PC-3 (cell line): ENCODE results near the gene ZNF576. TPM values are rescaled to one million over a fixed set of nuclear protein-coding genes. Genes with fewer than 3 reads are reported as not detected.

ENCODE experiments used
- ATAC-seq: fragments of 200-7000 bp; cut with Tn5 transposase; 2 replicates; pipeline ENCODE4 v1.9.1; 2020; ENCODE audit warnings: mild to moderate bottlenecking, moderate library complexity
- BruUV-seq: library from RNA; stranded (reverse); fragments of 400-500 nt; replicated peaks from 2 replicates; lab custom pipeline; 2021; lab: Mats Ljungman, UMichigan
- CTCF ChIA-PET: fragments of 300-600 bp; sonication (Branson Sonifier 250); formaldehyde crosslinking; loops from one replicate; lab custom pipeline; 2022; ENCODE audit warnings: antibody characterized with exemption; lab: Charles Lee
- POLR2A ChIA-PET: fragments of 300-600 bp; sonication (Branson Sonifier 250); formaldehyde crosslinking; loops from one replicate; lab custom pipeline; 2022; ENCODE audit warnings: antibody characterized with exemption; ENCODE audit not compliant: unreplicated experiment; lab: Charles Lee
- DNase-seq: peaks from one replicate; pipeline ENCODE4 v3.0.0-alpha.2; 2015
- H2AFZ ChIP-seq: fragments of 300-600 bp; sonication (generic); 2 replicates; pipeline ENCODE4 v1.6.0; 2016; ENCODE audit warnings: antibody characterized with exemption, low read length
- H3F3A ChIP-seq: fragments of 300-600 bp; sonication (generic); one replicate; pipeline ENCODE4 v1.6.0; 2017; ENCODE audit warnings: antibody characterized with exemption, low read length, control low read depth, mild to moderate bottlenecking; ENCODE audit not compliant: unreplicated experiment
- H3K27ac ChIP-seq: fragments of 300-600 bp; sonication (generic); 2 replicates; pipeline ENCODE4 v1.5.1; 2016; ENCODE audit warnings: mild to moderate bottlenecking, low read length
- H3K27me3 ChIP-seq: fragments of 300-600 bp; sonication (generic); 2 replicates; pipeline ENCODE4 v1.6.1; 2016; ENCODE audit warnings: low read length, mixed read lengths
- H3K36me3 ChIP-seq: fragments of 300-600 bp; sonication (generic); 2 replicates; pipeline ENCODE4 v1.6.1; 2016; ENCODE audit warnings: low read depth, mixed run types, low read length, mixed read lengths
- H3K4me1 ChIP-seq: fragments of 300-600 bp; sonication (generic); 2 replicates; pipeline ENCODE4 v1.5.1; 2016; ENCODE audit warnings: low read length; ENCODE audit not compliant: insufficient read depth
- H3K4me2 ChIP-seq: fragments of 300-600 bp; sonication (generic); 2 replicates; pipeline ENCODE4 v1.6.0; 2016; ENCODE audit warnings: low read length
- H3K4me3 ChIP-seq: fragments of 300-600 bp; sonication (generic); 2 replicates; pipeline ENCODE4 v1.5.1; 2016; ENCODE audit warnings: mild to moderate bottlenecking, low read length, mixed read lengths
- H3K79me2 ChIP-seq: fragments of 300-600 bp; sonication (generic); 2 replicates; pipeline ENCODE4 v1.6.1; 2017; ENCODE audit warnings: low read length, mixed read lengths
- H3K9ac ChIP-seq: fragments of 300-600 bp; sonication (generic); 2 replicates; pipeline ENCODE4 v1.6.0; 2016; ENCODE audit warnings: mild to moderate bottlenecking, low read length
- H3K9me2 ChIP-seq: fragments of 300-600 bp; sonication (generic); replicated peaks from 2 replicates; pipeline ENCODE4 v1.6.1; 2016; ENCODE audit warnings: mixed run types, low read length, mixed read lengths
- H3K9me3 ChIP-seq: fragments of 300-600 bp; sonication (generic); 2 replicates; pipeline ENCODE4 v1.6.1; 2016; ENCODE audit warnings: low read length, mixed read lengths
- H4K20me1 ChIP-seq: fragments of 300-600 bp; sonication (generic); 2 replicates; pipeline ENCODE4 v1.6.1; 2016; ENCODE audit warnings: low read length, mixed read lengths
- EZH2 ChIP-seq: fragments of 300-600 bp; sonication (generic); IDR thresholded peaks from one replicate; pipeline ENCODE4 v1.6.1; 2017; ENCODE audit warnings: antibody characterized with exemption, mild to moderate bottlenecking, low read length; ENCODE audit not compliant: unreplicated experiment
- EZH2phosphoT487 ChIP-seq: fragments of 300-600 bp; sonication (generic); IDR thresholded peaks from 2 replicates; pipeline ENCODE4 v1.6.1; 2018; ENCODE audit warnings: mild to moderate bottlenecking, antibody characterized with exemption, low read length, borderline replicate concordance
- intact Hi-C: fragments of 100-400 bp; cut with micrococcal nuclease; formaldehyde crosslinking; loops from 2 replicates; pipeline ENCODE4 v1.9.0; 2023
- total RNA-seq: library from RNA; depleted of rRNA; stranded (reverse); fragments of >200 nt; gene quantifications from 2 replicates; pipeline ENCODE4 v1.2.3, GENCODE V29; 2014
- TF ChIP-seq, protein P1 (sequence below): fragments of 300-600 bp; sonication (generic); conservative IDR thresholded peaks from 2 replicates; pipeline ENCODE4 v1.5.1; 2017; ENCODE audit warnings: antibody characterized with exemption, low read depth, mild to moderate bottlenecking, low read length

ZNF576 gene
- total RNA-seq, 1 experiment from 2014 or later, result 14.7 TPM

DNA sequence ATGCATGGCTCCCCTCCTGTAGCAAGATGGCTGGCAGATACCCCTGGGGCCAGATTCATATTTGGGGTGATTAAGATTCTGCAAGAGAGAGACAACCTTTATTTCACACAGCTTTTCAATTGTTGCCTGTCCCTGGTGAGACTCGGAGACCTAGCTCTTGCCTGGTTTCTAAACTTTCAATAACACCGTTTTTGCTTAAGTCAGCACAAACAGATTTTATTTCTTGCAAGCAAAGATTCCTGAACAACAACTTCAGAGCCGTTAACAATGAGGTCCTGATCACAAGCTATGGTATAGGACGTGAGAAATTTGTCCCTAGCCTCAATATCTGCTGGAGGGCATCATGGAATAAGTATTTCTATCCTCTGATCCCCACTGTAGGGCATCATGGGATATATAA lies 46.1 kb downstream of the ZNF576 start:
- Histone ChIP-seq H3K9me3 (no peaks in the 10 kb centered on the region), H3K9me2 (no peaks in the 10 kb centered on the region), H3K27me3 (no peaks in the 10 kb centered on the region), H3K36me3 (no peaks in the 10 kb centered on the region), H2AFZ (no peak overlapping the region), H3K4me1 (no peaks in the 10 kb centered on the region; the same call in 1 of the 2 replicates), H3F3A (peaks cover 5% of the 10 kb centered on the region), H3K4me3 (no peak overlapping the region), H3K27ac (no peak overlapping the region), H3K4me2 (no peak overlapping the region), H4K20me1 (no peaks in the 10 kb centered on the region), H3K79me2 (no peaks in the 10 kb centered on the region), H3K9ac (no peak overlapping the region)
- TF ChIP-seq EZH2 (no peak), EZH2phosphoT487 (no peak)
- TF ChIP-seq, protein P1, sequence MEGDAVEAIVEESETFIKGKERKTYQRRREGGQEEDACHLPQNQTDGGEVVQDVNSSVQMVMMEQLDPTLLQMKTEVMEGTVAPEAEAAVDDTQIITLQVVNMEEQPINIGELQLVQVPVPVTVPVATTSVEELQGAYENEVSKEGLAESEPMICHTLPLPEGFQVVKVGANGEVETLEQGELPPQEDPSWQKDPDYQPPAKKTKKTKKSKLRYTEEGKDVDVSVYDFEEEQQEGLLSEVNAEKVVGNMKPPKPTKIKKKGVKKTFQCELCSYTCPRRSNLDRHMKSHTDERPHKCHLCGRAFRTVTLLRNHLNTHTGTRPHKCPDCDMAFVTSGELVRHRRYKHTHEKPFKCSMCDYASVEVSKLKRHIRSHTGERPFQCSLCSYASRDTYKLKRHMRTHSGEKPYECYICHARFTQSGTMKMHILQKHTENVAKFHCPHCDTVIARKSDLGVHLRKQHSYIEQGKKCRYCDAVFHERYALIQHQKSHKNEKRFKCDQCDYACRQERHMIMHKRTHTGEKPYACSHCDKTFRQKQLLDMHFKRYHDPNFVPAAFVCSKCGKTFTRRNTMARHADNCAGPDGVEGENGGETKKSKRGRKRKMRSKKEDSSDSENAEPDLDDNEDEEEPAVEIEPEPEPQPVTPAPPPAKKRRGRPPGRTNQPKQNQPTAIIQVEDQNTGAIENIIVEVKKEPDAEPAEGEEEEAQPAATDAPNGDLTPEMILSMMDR, result no peak
- DNase-seq (no peak), ATAC-seq (no peak)
- intact Hi-C loops, result no loop called here
- BruUV-seq, result no TSS peak
- POLR2A ChIA-PET, result no interaction called here
- CTCF ChIA-PET, result no interaction called here

DNA sequence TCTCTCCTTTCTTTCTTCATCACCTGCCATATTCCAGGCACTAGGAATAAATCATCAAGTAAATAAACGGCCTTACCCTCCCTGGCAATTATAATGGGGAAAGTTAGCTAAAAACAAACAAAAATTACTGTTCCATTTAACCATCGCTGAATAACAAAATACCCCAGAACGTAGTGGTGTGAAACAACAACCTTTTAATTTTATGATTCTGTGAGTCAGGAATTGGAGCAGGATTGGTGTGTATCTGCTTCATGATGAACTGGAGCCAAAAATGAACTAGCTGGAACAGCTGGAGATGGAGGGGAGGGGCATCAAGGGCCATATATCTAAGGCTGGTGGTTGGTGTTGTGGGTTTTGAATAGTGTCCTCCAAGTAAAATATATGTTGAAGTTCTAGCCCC lies 46.9 kb downstream of the ZNF576 start:
- Histone ChIP-seq H3K27me3 (no peaks in the 10 kb centered on the region), H3K36me3 (no peaks in the 10 kb centered on the region), H3K4me3 (no peak overlapping the region), H3K9me3 (no peaks in the 10 kb centered on the region), H3K9me2 (no peaks in the 10 kb centered on the region), H4K20me1 (no peaks in the 10 kb centered on the region), H3K9ac (no peak overlapping the region), H3F3A (peaks cover 5% of the 10 kb centered on the region), H3K27ac (no peak overlapping the region), H2AFZ (no peak overlapping the region), H3K4me1 (no peaks in the 10 kb centered on the region; the same call in 1 of the 2 replicates), H3K4me2 (no peak overlapping the region), H3K79me2 (no peaks in the 10 kb centered on the region)
- intact Hi-C loops, result no loop called here
- TF ChIP-seq, protein P1, result no peak
- TF ChIP-seq EZH2 (no peak), EZH2phosphoT487 (no peak)
- ChIA-PET POLR2A (no interaction called here), CTCF (no interaction called here)
- ATAC-seq (peak; percentile 19; the same call in 1 of the 2 replicates), DNase-seq (no peak)
- no TSS peak for BruUV-seq

DNA sequence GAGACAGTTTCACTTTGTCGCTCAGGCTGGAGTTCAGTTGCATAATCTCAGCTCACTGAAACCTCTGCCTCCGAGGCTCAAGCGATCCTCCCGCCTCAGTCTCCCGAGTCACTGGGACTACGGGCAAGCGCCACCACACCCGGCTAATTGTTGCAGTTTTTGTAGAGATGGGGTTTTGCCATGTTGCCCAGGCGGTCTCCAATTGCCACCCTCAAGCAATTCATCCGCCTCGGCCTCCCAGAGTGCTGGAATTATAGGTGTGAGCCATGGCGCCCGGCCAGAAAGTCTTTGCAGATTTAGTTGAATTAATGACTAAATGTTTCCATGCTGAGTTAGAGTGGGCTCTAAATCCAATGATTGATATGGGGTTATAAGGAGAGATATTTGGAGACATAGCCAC lies 47.8 kb downstream of the ZNF576 start:
- H3K27ac ChIP-seq, result no peak overlapping the region
- H3K4me1 ChIP-seq, result no peaks in the 10 kb centered on the region; the same call in 1 of the 2 replicates
- BruUV-seq, result no TSS peak
- ATAC-seq (no peak), DNase-seq (no peak)
- no peak overlapping the region for H3K4me3 ChIP-seq
- no peaks in the 10 kb centered on the region for H4K20me1 ChIP-seq
- no peaks in the 10 kb centered on the region for H3K9me3 ChIP-seq
- CTCF ChIA-PET, result no interaction called here
- H3K4me2 ChIP-seq, result no peak overlapping the region
- POLR2A ChIA-PET, result no interaction called here
- TF ChIP-seq EZH2 (no peak), EZH2phosphoT487 (no peak)
- TF ChIP-seq, protein P1, result no peak
- intact Hi-C loops, result no loop called here
- peaks cover 7% of the 10 kb centered on the region for H3K36me3 ChIP-seq
- H3F3A ChIP-seq, result peaks cover 5% of the 10 kb centered on the region
- H3K27me3 ChIP-seq, result no peaks in the 10 kb centered on the region
- H3K79me2 ChIP-seq, result no peaks in the 10 kb centered on the region
- H3K9me2 ChIP-seq, result no peaks in the 10 kb centered on the region
- no peak overlapping the region for H2AFZ ChIP-seq
- no peak overlapping the region for H3K9ac ChIP-seq
